Omental fat pad (tissue), 4 donors: ENCODE results near the gene ALDH1B1. TPM values are rescaled to one million over a fixed set of nuclear protein-coding genes. Genes with fewer than 3 reads are reported as not detected.

Experiments
- ATAC-seq: fragments of 150-250 bp; one replicate; pipeline ENCODE4 v1.9.1; 2016; ENCODE audit warnings: mild to moderate bottlenecking, moderate library complexity; ENCODE audit not compliant: low FRiP score
- DNase-seq: peaks from one replicate; pipeline ENCODE4 v3.0.0-alpha.2; 2019; ENCODE audit warnings: low spot score
- CTCF ChIP-seq, 3 donors: fragments of 450-650 bp; IDR thresholded peaks; one replicate each; pipeline ENCODE4 v1.5.1; 2016 to 2017; ENCODE audit warnings: antibody characterized with exemption in 3 of 3, mild to moderate bottlenecking in 3 of 3, moderate library complexity in 2 of 3
- total RNA-seq, 4 donors: library from RNA; depleted of rRNA; stranded (reverse); fragments of >200 nt; gene quantifications; one replicate each; pipeline ENCODE4 v1.1.0, GENCODE V29; 2016

ALDH1B1 gene
- total RNA-seq, 4 donors from 2014 or later: 12.0 to 28.0 (median 21.1) TPM

- no peak for TF ChIP-seq CTCF (IDR thresholded peaks at IDR 0.05)
- no peak for ATAC-seq
- DNase-seq: no peak
Measured at GRCh38 chr9:38415856-38416255, 23.4 kb downstream of the ALDH1B1 start.

DNA sequence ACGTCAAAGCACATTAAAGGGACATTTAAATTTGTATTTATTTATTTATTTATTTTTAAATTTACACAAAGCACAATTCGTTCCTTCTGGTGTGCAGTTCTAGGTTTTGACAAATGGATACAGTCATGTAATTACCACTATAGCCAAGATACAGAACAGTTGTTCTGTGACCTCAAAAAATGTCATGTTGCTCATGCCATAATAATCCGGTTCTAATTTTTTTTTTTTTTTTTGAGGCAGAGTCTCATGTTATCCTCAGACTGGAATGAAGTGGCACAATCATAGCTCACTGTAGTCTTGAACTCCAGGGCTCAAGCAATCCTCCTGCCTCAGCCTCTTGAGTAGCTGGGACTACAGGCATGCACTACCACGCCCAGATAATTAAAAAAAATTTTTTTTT is 24.0 kb downstream of the ALDH1B1 start:
- DNase-seq (no peak), ATAC-seq (no peak)
- no peak for TF ChIP-seq CTCF (IDR thresholded peaks at IDR 0.05)

GRCh38 chr9:38417003-38417945 is 24.8 kb downstream of the ALDH1B1 start:
- DNase-seq: no peak
- no peak for ATAC-seq
- no peak for TF ChIP-seq CTCF (IDR thresholded peaks at IDR 0.05)

DNA sequence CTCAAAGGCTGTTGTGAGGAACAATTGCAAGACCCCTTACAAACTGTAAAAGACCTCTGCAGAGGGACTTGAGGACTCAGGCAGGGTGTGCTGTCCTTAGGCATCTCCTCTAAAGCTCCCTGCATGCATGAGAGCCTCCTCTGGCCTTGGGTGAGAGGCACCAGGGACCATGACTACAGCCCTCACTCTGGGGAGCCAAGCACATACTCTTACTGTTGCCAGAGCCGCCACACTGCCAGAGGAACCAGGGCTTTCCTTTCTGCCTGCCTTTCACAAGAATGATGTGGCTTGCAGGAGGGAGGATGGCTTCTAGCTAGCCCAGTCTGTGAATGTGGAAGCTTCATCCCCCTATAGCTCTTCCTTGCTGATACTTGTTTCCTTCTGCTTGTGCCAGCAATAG is 25.9 kb downstream of the ALDH1B1 start:
- DNase-seq (no peak), ATAC-seq (no peak)
- no peak for TF ChIP-seq CTCF (IDR thresholded peaks at IDR 0.05)

DNA sequence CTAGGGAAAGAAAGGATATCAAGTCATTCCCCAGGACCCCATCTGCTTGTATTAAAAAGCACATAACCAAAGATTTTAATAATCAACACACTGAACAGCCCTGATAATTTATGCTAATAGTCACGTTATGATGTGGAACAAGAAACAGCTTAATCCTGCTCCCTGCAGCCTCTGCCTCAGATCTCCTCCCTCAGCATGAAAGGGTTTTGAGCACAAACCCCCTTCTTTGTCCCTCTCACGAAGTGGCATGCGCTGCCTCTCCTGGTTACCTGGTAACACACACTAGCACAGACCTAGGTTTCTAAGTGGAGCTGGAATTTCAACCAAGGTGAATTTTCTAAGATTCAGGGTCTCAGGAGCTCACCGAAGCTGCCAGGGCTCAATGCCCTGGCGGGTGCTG is 26.7 kb downstream of the ALDH1B1 start:
- ATAC-seq (no peak), DNase-seq (no peak)
- no peak for TF ChIP-seq CTCF (IDR thresholded peaks at IDR 0.05)

- ATAC-seq (no peak), DNase-seq (no peak)
- no peak for TF ChIP-seq CTCF (IDR thresholded peaks at IDR 0.05)
Measured at GRCh38 chr9:38421498-38422211, 29.2 kb downstream of the ALDH1B1 start.
